Measurements from ENCODE around the gene MCM3AP.

MCM3AP gene

GRCh38 chr21:46193829-46194373 lies 91.5 kb downstream of the MCM3AP start:
- Histone ChIP-seq H3K4me3 (no peak overlapping the region), H3K27ac (no peak overlapping the region)

- Histone ChIP-seq H3K4me3 (no peak overlapping the region), H3K27ac (no peak overlapping the region)
These were observed 93.5 kb downstream of the MCM3AP start for GRCh38 chr21:46191686-46192575.

- peak overlapping the region in 7 of 21 experiments; percentile 27 to 85 (median 63) for H3K27ac ChIP-seq
- H3K4me3 ChIP-seq: no peak overlapping the region
These were observed 94.1 kb downstream of the MCM3AP start for GRCh38 chr21:46191257-46191685.

GRCh38 chr21:46190491-46191131 lies 94.8 kb downstream of the MCM3AP start:
- H3K27ac ChIP-seq: peak overlapping the region in 10 of 21 experiments; percentile 17 to 85 (median 62)
- H3K4me3 ChIP-seq: no peak overlapping the region

GRCh38 chr21:46189959-46190490 lies 95.4 kb downstream of the MCM3AP start:
- Histone ChIP-seq H3K4me3 (no peak overlapping the region), H3K27ac (peak overlapping the region in 14 of 21 experiments; percentile 10 to 85 (median 72))

- Histone ChIP-seq H3K4me3 (no peak overlapping the region), H3K27ac (peak overlapping the region in 19 of 21 experiments; percentile 10 to 85 (median 63))
These were observed 96.0 kb downstream of the MCM3AP start for GRCh38 chr21:46189213-46189958.

- Histone ChIP-seq H3K27ac (peak overlapping the region in 19 of 21 experiments; percentile 10 to 85 (median 62)), H3K4me3 (no peak overlapping the region)
These were observed 96.9 kb downstream of the MCM3AP start for GRCh38 chr21:46188226-46189212.

- H3K27ac ChIP-seq: peak overlapping the region in 6 of 21 experiments; percentile 32 to 85 (median 64)
- no peak overlapping the region for H3K4me3 ChIP-seq
These were observed 97.6 kb downstream of the MCM3AP start for GRCh38 chr21:46187814-46188213.

GRCh38 chr21:46187261-46187660 lies 98.2 kb downstream of the MCM3AP start:
- Histone ChIP-seq H3K4me3 (no peak overlapping the region), H3K27ac (peak overlapping the region in 1 of 21 experiments; percentile 85)

- Histone ChIP-seq H3K27ac (peak overlapping the region in 5 of 21 experiments; percentile 23 to 82 (median 52)), H3K4me3 (peak overlapping the region in 1 of 7 experiments; percentile 29)
These were observed 99.7 kb downstream of the MCM3AP start for GRCh38 chr21:46185716-46186115.

Data from skin epidermis (tissue), 12 donors.